A549 (cell line): ENCODE results near the gene ADAMTS14. TPM values are rescaled to one million over a fixed set of nuclear protein-coding genes. Genes with fewer than 3 reads are reported as not detected.

Experiments
- ATAC-seq, 2 experiments: fragments of 200-7000 bp in 1 of 2; fragments of >200 bp in 1 of 2; cut with Nextera tagmentation in 1 of 2; cut with Tn5 transposase in 1 of 2; 3 replicates each; pipeline versions ENCODE4 v1.8.0 to v1.9.1; 2018 to 2020; ENCODE audit warnings: mild to moderate bottlenecking in 1 of 2, moderate library complexity in 1 of 2
- CTCF ChIA-PET: fragments of 300-600 bp; sonication (Branson Sonifier 250); formaldehyde crosslinking; extraction: SDS; loops from one replicate; lab custom pipeline; 2021; ENCODE audit warnings: antibody characterized with exemption, inconsistent platforms; lab: Yijun Ruan, JAX
- POLR2A ChIA-PET: fragments of 350-600 bp; formaldehyde crosslinking; extraction: SDS; loops from one replicate; lab custom pipeline; 2021; ENCODE audit warnings: antibody characterized with exemption, inconsistent platforms; lab: Yijun Ruan, JAX
- DNase-seq, 2 experiments: peaks; one replicate each; pipeline versions ENCODE4 v3.0.0 to v3.0.0-alpha.2; 2011 to 2016; ENCODE audit warnings: low read depth in 1 of 2, low spot score in 1 of 2
- FAIRE-seq: peaks from 2 replicates; lab custom pipeline; 2011; peaks lifted over from hg19 to GRCh38; lab: Jason Lieb, UNC
- H3K27ac ChIP-seq, 2 experiments: fragments of >200 bp; sonication (Bioruptor Twin); formaldehyde crosslinking; 3 replicates each; pipeline ENCODE4 v1.5.1; 2016 to 2017
- H3K4me1 ChIP-seq: fragments of >200 bp; sonication (Bioruptor Twin); formaldehyde crosslinking; 3 replicates; pipeline ENCODE4 v1.6.1; 2016
- H3K4me2 ChIP-seq: fragments of >200 bp; sonication (Bioruptor Twin); formaldehyde crosslinking; 3 replicates; pipeline ENCODE4 v1.6.1; 2016
- H3K4me3 ChIP-seq: fragments of >200 bp; sonication (Bioruptor Twin); formaldehyde crosslinking; 3 replicates; pipeline ENCODE4 v1.5.1; 2016
- H3K9me3 ChIP-seq: fragments of >200 bp; sonication (Bioruptor Twin); formaldehyde crosslinking; 3 replicates; pipeline ENCODE4 v1.6.1; 2016
- BHLHE40 ChIP-seq: IDR thresholded peaks from 2 replicates; pipeline ENCODE4 v1.6.1; 2012; ENCODE audit warnings: low read depth, low read length, inconsistent platforms
- CBX2 ChIP-seq: fragments of 200-600 bp; sonication (generic); IDR thresholded peaks from 2 replicates; pipeline ENCODE4 v1.6.1; 2016; ENCODE audit warnings: low read depth, mild to moderate bottlenecking, borderline replicate concordance
- CBX8 ChIP-seq: fragments of 200-600 bp; sonication (generic); IDR thresholded peaks from 2 replicates; pipeline ENCODE4 v1.6.1; 2016
- CEBPB ChIP-seq, 2 experiments: fragments of >200 bp in 1 of 2; sonication (Bioruptor Twin) in 1 of 2; formaldehyde crosslinking in 1 of 2; IDR thresholded peaks; 2 replicates each; pipeline ENCODE4 v1.6.1; 2012 to 2016
- CHD4 ChIP-seq: fragments of 200-600 bp; sonication (generic); IDR thresholded peaks from 2 replicates; pipeline ENCODE4 v1.6.1; 2016; ENCODE audit warnings: antibody characterized with exemption, mild to moderate bottlenecking, borderline replicate concordance
- EHMT2 ChIP-seq: fragments of 200-600 bp; sonication (generic); IDR thresholded peaks from 2 replicates; pipeline ENCODE4 v1.6.1; 2016; ENCODE audit warnings: antibody characterized with exemption, low read depth, mild to moderate bottlenecking, moderate library complexity
- ESRRA ChIP-seq: fragments of 150-350 bp; IDR thresholded peaks from 2 replicates; pipeline ENCODE4 v1.6.1; 2014; ENCODE audit warnings: mild to moderate bottlenecking, low read length, borderline replicate concordance
- FOSB ChIP-seq: fragments of 250-450 bp; sonication (Bioruptor Pico); IDR thresholded peaks from 2 replicates; pipeline ENCODE4 v1.5.0; 2020; ENCODE audit warnings: mild to moderate bottlenecking, moderate library complexity
- FOXS1 ChIP-seq: fragments of 250-450 bp; sonication (Bioruptor Pico); IDR thresholded peaks from 2 replicates; pipeline ENCODE4 v1.5.0; 2020; ENCODE audit warnings: mild to moderate bottlenecking, moderate library complexity
- HOXA7 ChIP-seq: fragments of 250-450 bp; sonication (Bioruptor Pico); IDR thresholded peaks from 2 replicates; pipeline ENCODE4 v1.5.0; 2020; ENCODE audit warnings: mild to moderate bottlenecking, moderate library complexity
- HOXB13 ChIP-seq: fragments of 250-450 bp; sonication (Bioruptor Pico); IDR thresholded peaks from 2 replicates; pipeline ENCODE4 v1.5.0; 2020; ENCODE audit warnings: low read depth, mild to moderate bottlenecking, moderate library complexity
- KDM5A ChIP-seq: fragments of 200-600 bp; sonication (generic); IDR thresholded peaks from 2 replicates; pipeline ENCODE4 v1.6.1; 2016; ENCODE audit warnings: antibody characterized with exemption, mild to moderate bottlenecking
- MAZ ChIP-seq: fragments of 150-350 bp; IDR thresholded peaks from 2 replicates; pipeline ENCODE4 v1.6.1; 2014; ENCODE audit warnings: antibody characterized with exemption, low read depth, low read length, borderline replicate concordance
- MYC ChIP-seq: IDR thresholded peaks from 2 replicates; pipeline ENCODE4 v1.6.1; 2012; ENCODE audit warnings: mild to moderate bottlenecking, inconsistent platforms, low read length, improper control_type of control experiment, borderline replicate concordance
- NFE2L2 ChIP-seq: fragments of 150-350 bp; conservative IDR thresholded peaks from 2 replicates; pipeline ENCODE4 v1.6.1; 2014; ENCODE audit warnings: low read length
- NPAS2 ChIP-seq: fragments of 250-450 bp; sonication (Bioruptor Pico); IDR thresholded peaks from 2 replicates; pipeline ENCODE4 v1.8.0; 2022; ENCODE audit warnings: mild to moderate bottlenecking, moderate library complexity, borderline replicate concordance
- NR3C1 ChIP-seq: fragments of >200 bp; sonication (Bioruptor Twin); formaldehyde crosslinking; IDR thresholded peaks from 3 replicates; pipeline ENCODE4 v1.6.1; 2017
- PHF8 ChIP-seq: fragments of 200-600 bp; sonication (generic); IDR thresholded peaks from 2 replicates; pipeline ENCODE4 v1.6.1; 2016; ENCODE audit warnings: low read depth, mild to moderate bottlenecking, antibody characterized with exemption, moderate library complexity, borderline replicate concordance
- RAD21 ChIP-seq, 2 experiments: fragments of >200 bp in 1 of 2; sonication (Bioruptor Twin) in 1 of 2; formaldehyde crosslinking in 1 of 2; IDR thresholded peaks in 1 of 2; conservative IDR thresholded peaks in 1 of 2; 2 replicates in 1 of 2; 3 replicates in 1 of 2; pipeline ENCODE4 v1.6.1; 2012 to 2018; ENCODE audit warnings: inconsistent platforms in 1 of 2
- RCOR1 ChIP-seq: fragments of 150-350 bp; IDR thresholded peaks from 2 replicates; pipeline ENCODE4 v1.6.1; 2014; ENCODE audit warnings: antibody characterized with exemption, low read length, low read depth
- RNF2 ChIP-seq: fragments of 200-600 bp; sonication (generic); IDR thresholded peaks from 2 replicates; pipeline ENCODE4 v1.6.1; 2016; ENCODE audit warnings: low read depth, mild to moderate bottlenecking, antibody characterized with exemption, moderate library complexity, borderline replicate concordance
- SREBF2 ChIP-seq: fragments of 450-650 bp; IDR thresholded peaks from 2 replicates; pipeline ENCODE4 v1.6.1; 2014; ENCODE audit warnings: mild to moderate bottlenecking, moderate library complexity
- TFCP2L1 ChIP-seq: fragments of 250-450 bp; sonication (Bioruptor Pico); IDR thresholded peaks from 2 replicates; pipeline ENCODE4 v1.5.0; 2021; ENCODE audit warnings: mild to moderate bottlenecking
- ZFP36 ChIP-seq: fragments of 450-650 bp; IDR thresholded peaks from 2 replicates; pipeline ENCODE4 v1.6.1; 2014; ENCODE audit warnings: borderline replicate concordance; ENCODE audit not compliant: partially characterized antibody
- WGBS: methylation state at CpG from one replicate; pipeline ENCODE4 v1.1.6; 2017; ENCODE audit errors: missing lambda C conversion rate; 5-methylcytosine and 5-hydroxymethylcytosine counted together
- polyA plus RNA-seq, 4 experiments: library from polyadenylated mRNA; depleted of rRNA in 3 of 4; stranded (reverse); fragments of >200 nt; fragmentation: RNase III in 1 of 4; extraction: RNeasy Plus Mini Kit Qiagen cat#74134 plus additional on column Dnase treatment in 1 of 4; gene quantifications; 2 replicates in 3 of 4; 3 replicates in 1 of 4; pipeline ENCODE4 v1.2.3, GENCODE V29; 2011 to 2017
- TF ChIP-seq, protein P1 (sequence below): IDR thresholded peaks from 2 replicates; pipeline ENCODE4 v1.6.1; 2012; ENCODE audit warnings: low read depth, borderline replicate concordance
- TF ChIP-seq, protein P2 (sequence below): fragments of 200-600 bp; sonication (generic); IDR thresholded peaks from 2 replicates; pipeline ENCODE4 v1.6.1; 2016; ENCODE audit warnings: antibody characterized with exemption, mild to moderate bottlenecking, moderate library complexity
- TF ChIP-seq, protein P3 (sequence below): fragments of >200 bp; sonication (Bioruptor Twin); formaldehyde crosslinking; IDR thresholded peaks from 3 replicates; pipeline ENCODE4 v1.6.1; 2016
- TF ChIP-seq, protein P4 (sequence below): fragments of 150-350 bp; IDR thresholded peaks from 2 replicates; pipeline ENCODE4 v1.6.1; 2014; ENCODE audit warnings: low read depth, mild to moderate bottlenecking, low read length

The ADAMTS14 gene
- polyA plus RNA-seq, 2 of the 4 experiments (the other 2 are of a cell fraction) = 0.03 TPM; not detected in 1

DNA sequence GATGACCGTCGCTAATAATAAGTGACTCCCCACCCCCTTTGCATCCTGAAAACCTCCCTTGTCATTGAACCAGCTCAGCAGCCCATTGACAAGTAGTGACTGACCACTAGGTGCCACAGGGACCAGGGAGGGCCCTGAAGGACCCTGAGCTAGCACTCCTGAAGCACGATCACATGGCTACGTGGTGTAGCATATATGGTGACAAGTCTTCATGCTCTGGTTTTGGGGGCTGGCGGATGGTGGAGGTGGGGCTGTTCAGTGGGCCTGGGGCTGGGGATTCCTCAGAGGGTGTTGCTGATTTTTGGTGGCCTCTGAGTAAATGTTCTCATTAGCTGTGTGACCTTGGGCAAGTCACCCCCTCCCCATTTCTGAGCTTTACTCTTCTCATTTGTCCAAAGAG, 4.7 kb downstream of the ADAMTS14 start:
- TF ChIP-seq ZFP36 = no peak
- no peak for TF ChIP-seq BHLHE40
- no peak for TF ChIP-seq FOXS1 (CRISPR knock-in tag)
- no peak for TF ChIP-seq FOSB (CRISPR knock-in tag)
- TF ChIP-seq TFCP2L1 (CRISPR knock-in tag) = no peak
- no peak for TF ChIP-seq HOXB13
- TF ChIP-seq CHD4 = no peak
- no peak for TF ChIP-seq RCOR1
- TF ChIP-seq CBX8 = no peak
- TF ChIP-seq RNF2 = no peak
- no peak for TF ChIP-seq MYC
- TF ChIP-seq PHF8 = no peak
- no peak for TF ChIP-seq KDM5A
- TF ChIP-seq MAZ = no peak
- TF ChIP-seq CEBPB (IDR thresholded peaks at IDR 0.05) = no peak
- no peak for TF ChIP-seq SREBF2
- TF ChIP-seq NPAS2 (CRISPR knock-in tag) = no peak
- no peak for TF ChIP-seq CBX2
- TF ChIP-seq HOXA7 (CRISPR knock-in tag) = no peak
- TF ChIP-seq, all 56 proteins: peak for 0
- Histone ChIP-seq H3K4me3 (no peak overlapping the region), H3K4me1 (0 out of 3 replicates have a peak, but pooled peaks cover 3% of the 10 kb centered on the region), H3K4me2 (no peak overlapping the region), H3K27ac (no peak overlapping the region), H3K9me3 (no peaks in the 10 kb centered on the region)
- ChIA-PET POLR2A (no interaction called here), CTCF (interaction anchor here (0.9 to 1.3 kb wide), 4 partner anchors 24 to 215 kb away, joined by 3 to 4 read pairs (median 3); no protein-coding TSS in a partner anchor)
- WGBS = 69% methylated on average over 5 of the region's 5 CpGs
- ATAC-seq (no peak), FAIRE-seq (no peak), DNase-seq (no peak)

DNA sequence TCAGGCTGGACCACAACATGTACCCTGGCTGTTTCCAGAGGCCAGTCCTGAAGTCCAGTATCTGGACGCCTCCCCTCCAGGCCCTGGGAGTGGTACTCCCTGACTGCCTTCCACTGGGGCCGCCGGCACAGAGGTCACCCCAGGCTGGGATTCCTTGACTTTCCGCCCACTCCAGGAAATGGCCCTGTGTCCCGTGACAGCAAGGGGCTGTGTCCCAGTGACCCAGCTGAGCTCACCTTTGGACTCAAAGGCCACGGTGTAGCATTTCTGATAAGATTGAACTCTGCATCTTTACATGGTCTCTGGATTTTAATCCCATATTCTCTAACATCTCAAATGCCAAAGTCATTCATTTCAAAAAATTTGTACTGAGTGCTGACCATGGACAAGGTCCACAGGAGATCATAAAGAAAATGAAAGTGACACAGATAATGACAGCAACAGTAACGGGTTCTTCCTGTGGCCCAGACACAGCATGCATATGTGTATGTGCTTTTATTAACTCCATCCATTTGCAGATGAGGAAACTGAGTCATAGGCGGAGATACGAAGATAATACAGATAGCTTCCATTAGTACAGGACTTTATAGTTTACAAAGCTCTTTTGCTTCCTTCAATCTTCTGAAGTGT, 5.4 kb downstream of the ADAMTS14 start:
- H3K27ac ChIP-seq = no peak overlapping the region
- no peak for ATAC-seq
- no peak for TF ChIP-seq NR3C1
- TF ChIP-seq RAD21 (conservative IDR thresholded peaks at IDR 0.05 in 1 of 2, IDR thresholded peaks at IDR 0.05 in 1 of 2) = no peak
- TF ChIP-seq, protein P1, sequence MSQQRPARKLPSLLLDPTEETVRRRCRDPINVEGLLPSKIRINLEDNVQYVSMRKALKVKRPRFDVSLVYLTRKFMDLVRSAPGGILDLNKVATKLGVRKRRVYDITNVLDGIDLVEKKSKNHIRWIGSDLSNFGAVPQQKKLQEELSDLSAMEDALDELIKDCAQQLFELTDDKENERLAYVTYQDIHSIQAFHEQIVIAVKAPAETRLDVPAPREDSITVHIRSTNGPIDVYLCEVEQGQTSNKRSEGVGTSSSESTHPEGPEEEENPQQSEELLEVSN = no peak
- TF ChIP-seq, protein P2, sequence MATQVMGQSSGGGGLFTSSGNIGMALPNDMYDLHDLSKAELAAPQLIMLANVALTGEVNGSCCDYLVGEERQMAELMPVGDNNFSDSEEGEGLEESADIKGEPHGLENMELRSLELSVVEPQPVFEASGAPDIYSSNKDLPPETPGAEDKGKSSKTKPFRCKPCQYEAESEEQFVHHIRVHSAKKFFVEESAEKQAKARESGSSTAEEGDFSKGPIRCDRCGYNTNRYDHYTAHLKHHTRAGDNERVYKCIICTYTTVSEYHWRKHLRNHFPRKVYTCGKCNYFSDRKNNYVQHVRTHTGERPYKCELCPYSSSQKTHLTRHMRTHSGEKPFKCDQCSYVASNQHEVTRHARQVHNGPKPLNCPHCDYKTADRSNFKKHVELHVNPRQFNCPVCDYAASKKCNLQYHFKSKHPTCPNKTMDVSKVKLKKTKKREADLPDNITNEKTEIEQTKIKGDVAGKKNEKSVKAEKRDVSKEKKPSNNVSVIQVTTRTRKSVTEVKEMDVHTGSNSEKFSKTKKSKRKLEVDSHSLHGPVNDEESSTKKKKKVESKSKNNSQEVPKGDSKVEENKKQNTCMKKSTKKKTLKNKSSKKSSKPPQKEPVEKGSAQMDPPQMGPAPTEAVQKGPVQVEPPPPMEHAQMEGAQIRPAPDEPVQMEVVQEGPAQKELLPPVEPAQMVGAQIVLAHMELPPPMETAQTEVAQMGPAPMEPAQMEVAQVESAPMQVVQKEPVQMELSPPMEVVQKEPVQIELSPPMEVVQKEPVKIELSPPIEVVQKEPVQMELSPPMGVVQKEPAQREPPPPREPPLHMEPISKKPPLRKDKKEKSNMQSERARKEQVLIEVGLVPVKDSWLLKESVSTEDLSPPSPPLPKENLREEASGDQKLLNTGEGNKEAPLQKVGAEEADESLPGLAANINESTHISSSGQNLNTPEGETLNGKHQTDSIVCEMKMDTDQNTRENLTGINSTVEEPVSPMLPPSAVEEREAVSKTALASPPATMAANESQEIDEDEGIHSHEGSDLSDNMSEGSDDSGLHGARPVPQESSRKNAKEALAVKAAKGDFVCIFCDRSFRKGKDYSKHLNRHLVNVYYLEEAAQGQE = no peak
- TF ChIP-seq, protein P3, sequence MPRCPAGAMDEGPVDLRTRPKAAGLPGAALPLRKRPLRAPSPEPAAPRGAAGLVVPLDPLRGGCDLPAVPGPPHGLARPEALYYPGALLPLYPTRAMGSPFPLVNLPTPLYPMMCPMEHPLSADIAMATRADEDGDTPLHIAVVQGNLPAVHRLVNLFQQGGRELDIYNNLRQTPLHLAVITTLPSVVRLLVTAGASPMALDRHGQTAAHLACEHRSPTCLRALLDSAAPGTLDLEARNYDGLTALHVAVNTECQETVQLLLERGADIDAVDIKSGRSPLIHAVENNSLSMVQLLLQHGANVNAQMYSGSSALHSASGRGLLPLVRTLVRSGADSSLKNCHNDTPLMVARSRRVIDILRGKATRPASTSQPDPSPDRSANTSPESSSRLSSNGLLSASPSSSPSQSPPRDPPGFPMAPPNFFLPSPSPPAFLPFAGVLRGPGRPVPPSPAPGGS = no peak
- TF ChIP-seq, protein P4, sequence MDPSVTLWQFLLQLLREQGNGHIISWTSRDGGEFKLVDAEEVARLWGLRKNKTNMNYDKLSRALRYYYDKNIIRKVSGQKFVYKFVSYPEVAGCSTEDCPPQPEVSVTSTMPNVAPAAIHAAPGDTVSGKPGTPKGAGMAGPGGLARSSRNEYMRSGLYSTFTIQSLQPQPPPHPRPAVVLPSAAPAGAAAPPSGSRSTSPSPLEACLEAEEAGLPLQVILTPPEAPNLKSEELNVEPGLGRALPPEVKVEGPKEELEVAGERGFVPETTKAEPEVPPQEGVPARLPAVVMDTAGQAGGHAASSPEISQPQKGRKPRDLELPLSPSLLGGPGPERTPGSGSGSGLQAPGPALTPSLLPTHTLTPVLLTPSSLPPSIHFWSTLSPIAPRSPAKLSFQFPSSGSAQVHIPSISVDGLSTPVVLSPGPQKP = no peak
- no peak for TF ChIP-seq ESRRA
- TF ChIP-seq EHMT2 = no peak
- no peak for TF ChIP-seq NFE2L2
- TF ChIP-seq, all 56 proteins: peak for 0
- WGBS = 67% methylated on average over 8 of the region's 9 CpGs
- DNase-seq (no peak), FAIRE-seq (no peak)
- Histone ChIP-seq H3K4me3 (no peak overlapping the region), H3K4me2 (no peak overlapping the region), H3K4me1 (0 out of 3 replicates have a peak, but pooled peaks cover 3% of the 10 kb centered on the region), H3K9me3 (no peaks in the 10 kb centered on the region)
- ChIA-PET POLR2A (no interaction called here), CTCF (interaction anchor here (0.9 to 1.3 kb wide), 4 partner anchors 25 to 127 kb away, joined by 3 to 4 read pairs (median 3); no protein-coding TSS in a partner anchor)
